Body of pancreas (tissue), 4 donors: ENCODE data around the gene TMEM8B.

Experiments used
- CTCF ChIP-seq, 7 experiments: fragments of 450-650 bp in 4 of 7; fragments of 200-600 bp in 3 of 7; sonication (generic) in 3 of 7; IDR thresholded peaks; one replicate each; pipeline ENCODE4 v1.5.1; 2016 to 2019; ENCODE audit warnings: antibody characterized with exemption in 7 of 7
- POLR2A ChIP-seq, 3 donors: fragments of 450-650 bp; IDR thresholded peaks; one replicate each; pipeline ENCODE4 v1.6.1; 2016; ENCODE audit warnings: antibody characterized with exemption in 3 of 3, mild to moderate bottlenecking in 2 of 3

- TF ChIP-seq CTCF (IDR thresholded peaks at IDR 0.05) (no peak), POLR2A (IDR thresholded peaks at IDR 0.05) (no peak)
Observed at GRCh38 chr9:35811381-35812024, 17.5 kb upstream of the TMEM8B start.
